ENCODE results near the gene ANKZF1.
A peak's percentile ranks its signal among the peaks of the same experiment; 100 is the strongest.

The ANKZF1 gene

GRCh38 chr2:219207884-219208740, 21.5 kb upstream of the ANKZF1 start:
- Histone ChIP-seq H3K36me3 (ENCODE audit: control insufficient read depth in 2 of 2, insufficient read depth in 2 of 2, low read length in 2 of 2) (peaks cover 23 to 29% of the 10 kb centered on the region in 2 donors), H3K9ac (ENCODE audit: low read depth in 1 of 2, low read length in 2 of 2) (peak overlapping the region in 1 of 2 donors; percentile 67), H3K4me3 (ENCODE audit: low read length in 2 of 2) (peak overlapping the region in 1 of 2 donors; percentile 79), H3K27me3 (ENCODE audit: control insufficient read depth in 2 of 2, insufficient read depth in 2 of 2, low read length in 2 of 2) (no peaks in the 10 kb centered on the region), H3K9me3 (ENCODE audit: control insufficient read depth in 2 of 2, low read length in 2 of 2) (no peaks in the 10 kb centered on the region), H3K27ac (ENCODE audit: low read depth in 2 of 2, low read length in 2 of 2) (no peak overlapping the region), H3K4me1 (ENCODE audit: control insufficient read depth in 2 of 2, insufficient read depth in 2 of 2, low read length in 2 of 2) (peaks cover 16 to 19% of the 10 kb centered on the region in 2 donors)

- H3K36me3 ChIP-seq (ENCODE audit: control insufficient read depth in 2 of 2, insufficient read depth in 2 of 2, low read length in 2 of 2): peaks cover 26 to 32% of the 10 kb centered on the region in 2 donors
- H3K9ac ChIP-seq (ENCODE audit: low read depth in 1 of 2, low read length in 2 of 2): no peak overlapping the region
Observed at GRCh38 chr2:219209236-219210195, 20.1 kb upstream of the ANKZF1 start.

GRCh38 chr2:219210196-219210885, 19.3 kb upstream of the ANKZF1 start:
- Histone ChIP-seq H3K4me1 (ENCODE audit: control insufficient read depth in 2 of 2, insufficient read depth in 2 of 2, low read length in 2 of 2) (peaks cover 16 to 19% of the 10 kb centered on the region in 2 donors), H3K9me3 (ENCODE audit: control insufficient read depth in 2 of 2, low read length in 2 of 2) (no peaks in the 10 kb centered on the region), H3K36me3 (ENCODE audit: control insufficient read depth in 2 of 2, insufficient read depth in 2 of 2, low read length in 2 of 2) (peaks cover 30 to 36% of the 10 kb centered on the region in 2 donors), H3K27me3 (ENCODE audit: control insufficient read depth in 2 of 2, insufficient read depth in 2 of 2, low read length in 2 of 2) (no peaks in the 10 kb centered on the region), H3K27ac (ENCODE audit: low read depth in 2 of 2, low read length in 2 of 2) (no peak overlapping the region), H3K9ac (ENCODE audit: low read depth in 1 of 2, low read length in 2 of 2) (no peak overlapping the region), H3K4me3 (ENCODE audit: low read length in 2 of 2) (no peak overlapping the region)

More at GRCh38 chr2:219209236-219210195, 20.1 kb upstream of the ANKZF1 start:
- Histone ChIP-seq H3K27ac (ENCODE audit: low read depth in 2 of 2, low read length in 2 of 2) (peak overlapping the region in 1 of 2 donors; percentile 23), H3K4me1 (ENCODE audit: control insufficient read depth in 2 of 2, insufficient read depth in 2 of 2, low read length in 2 of 2) (peaks cover 16 to 19% of the 10 kb centered on the region in 2 donors), H3K27me3 (ENCODE audit: control insufficient read depth in 2 of 2, insufficient read depth in 2 of 2, low read length in 2 of 2) (no peaks in the 10 kb centered on the region), H3K9me3 (ENCODE audit: control insufficient read depth in 2 of 2, low read length in 2 of 2) (no peaks in the 10 kb centered on the region), H3K4me3 (ENCODE audit: low read length in 2 of 2) (no peak overlapping the region)

GRCh38 chr2:219210886-219211362, 18.7 kb upstream of the ANKZF1 start:
- H3K9ac ChIP-seq (ENCODE audit: low read depth in 1 of 2, low read length in 2 of 2): peak overlapping the region in 1 of 2 donors; percentile 14
- peaks cover 30 to 36% of the 10 kb centered on the region in 2 donors for H3K36me3 ChIP-seq (ENCODE audit: control insufficient read depth in 2 of 2, insufficient read depth in 2 of 2, low read length in 2 of 2)

GRCh38 chr2:219213026-219213415, 16.6 kb upstream of the ANKZF1 start:
- H3K27ac ChIP-seq (ENCODE audit: low read depth in 2 of 2, low read length in 2 of 2): no peak overlapping the region
- peaks cover 9 to 11% of the 10 kb centered on the region in 2 donors for H3K4me1 ChIP-seq (ENCODE audit: control insufficient read depth in 2 of 2, insufficient read depth in 2 of 2, low read length in 2 of 2)
- no peaks in the 10 kb centered on the region for H3K9me3 ChIP-seq (ENCODE audit: control insufficient read depth in 2 of 2, low read length in 2 of 2)
- H3K4me3 ChIP-seq (ENCODE audit: low read length in 2 of 2): no peak overlapping the region
- H3K9ac ChIP-seq (ENCODE audit: low read depth in 1 of 2, low read length in 2 of 2): no peak overlapping the region
- H3K36me3 ChIP-seq (ENCODE audit: control insufficient read depth in 2 of 2, insufficient read depth in 2 of 2, low read length in 2 of 2): peaks cover 30 to 35% of the 10 kb centered on the region in 2 donors
- no peaks in the 10 kb centered on the region for H3K27me3 ChIP-seq (ENCODE audit: control insufficient read depth in 2 of 2, insufficient read depth in 2 of 2, low read length in 2 of 2)

More at GRCh38 chr2:219210886-219211362, 18.7 kb upstream of the ANKZF1 start:
- peaks cover 14 to 17% of the 10 kb centered on the region in 2 donors for H3K4me1 ChIP-seq (ENCODE audit: control insufficient read depth in 2 of 2, insufficient read depth in 2 of 2, low read length in 2 of 2)
- peak overlapping the region in 1 of 2 donors; percentile 7 for H3K4me3 ChIP-seq (ENCODE audit: low read length in 2 of 2)
- no peak overlapping the region for H3K27ac ChIP-seq (ENCODE audit: low read depth in 2 of 2, low read length in 2 of 2)
- no peaks in the 10 kb centered on the region for H3K9me3 ChIP-seq (ENCODE audit: control insufficient read depth in 2 of 2, low read length in 2 of 2)
- no peaks in the 10 kb centered on the region for H3K27me3 ChIP-seq (ENCODE audit: control insufficient read depth in 2 of 2, insufficient read depth in 2 of 2, low read length in 2 of 2)

GRCh38 chr2:219213486-219214071, 16.0 kb upstream of the ANKZF1 start:
- Histone ChIP-seq H3K4me3 (ENCODE audit: low read length in 2 of 2) (no peak overlapping the region), H3K36me3 (ENCODE audit: control insufficient read depth in 2 of 2, insufficient read depth in 2 of 2, low read length in 2 of 2) (peaks cover 24 to 30% of the 10 kb centered on the region in 2 donors), H3K4me1 (ENCODE audit: control insufficient read depth in 2 of 2, insufficient read depth in 2 of 2, low read length in 2 of 2) (peaks cover 13 to 14% of the 10 kb centered on the region in 2 donors), H3K27ac (ENCODE audit: low read depth in 2 of 2, low read length in 2 of 2) (no peak overlapping the region), H3K27me3 (ENCODE audit: control insufficient read depth in 2 of 2, insufficient read depth in 2 of 2, low read length in 2 of 2) (no peaks in the 10 kb centered on the region), H3K9me3 (ENCODE audit: control insufficient read depth in 2 of 2, low read length in 2 of 2) (no peaks in the 10 kb centered on the region), H3K9ac (ENCODE audit: low read depth in 1 of 2, low read length in 2 of 2) (no peak overlapping the region)

- H3K36me3 ChIP-seq (ENCODE audit: control insufficient read depth in 2 of 2, insufficient read depth in 2 of 2, low read length in 2 of 2): peaks cover 19 to 24% of the 10 kb centered on the region in 2 donors
Observed at GRCh38 chr2:219214141-219214540, 15.5 kb upstream of the ANKZF1 start.

GRCh38 chr2:219214786-219215185, 14.8 kb upstream of the ANKZF1 start:
- no peak overlapping the region for H3K9ac ChIP-seq (ENCODE audit: low read depth in 1 of 2, low read length in 2 of 2)
- H3K4me1 ChIP-seq (ENCODE audit: control insufficient read depth in 2 of 2, insufficient read depth in 2 of 2, low read length in 2 of 2): peaks cover 25 to 26% of the 10 kb centered on the region in 2 donors
- no peaks in the 10 kb centered on the region for H3K9me3 ChIP-seq (ENCODE audit: control insufficient read depth in 2 of 2, low read length in 2 of 2)
- peaks cover 12 to 25% of the 10 kb centered on the region in 2 donors for H3K36me3 ChIP-seq (ENCODE audit: control insufficient read depth in 2 of 2, insufficient read depth in 2 of 2, low read length in 2 of 2)
- H3K27ac ChIP-seq (ENCODE audit: low read depth in 2 of 2, low read length in 2 of 2): no peak overlapping the region
- no peak overlapping the region for H3K4me3 ChIP-seq (ENCODE audit: low read length in 2 of 2)
- no peaks in the 10 kb centered on the region for H3K27me3 ChIP-seq (ENCODE audit: control insufficient read depth in 2 of 2, insufficient read depth in 2 of 2, low read length in 2 of 2)

More at GRCh38 chr2:219214141-219214540, 15.5 kb upstream of the ANKZF1 start:
- Histone ChIP-seq H3K27me3 (ENCODE audit: control insufficient read depth in 2 of 2, insufficient read depth in 2 of 2, low read length in 2 of 2) (no peaks in the 10 kb centered on the region), H3K9ac (ENCODE audit: low read depth in 1 of 2, low read length in 2 of 2) (no peak overlapping the region), H3K9me3 (ENCODE audit: control insufficient read depth in 2 of 2, low read length in 2 of 2) (no peaks in the 10 kb centered on the region), H3K4me1 (ENCODE audit: control insufficient read depth in 2 of 2, insufficient read depth in 2 of 2, low read length in 2 of 2) (peaks cover 18 to 20% of the 10 kb centered on the region in 2 donors), H3K4me3 (ENCODE audit: low read length in 2 of 2) (no peak overlapping the region), H3K27ac (ENCODE audit: low read depth in 2 of 2, low read length in 2 of 2) (no peak overlapping the region)

GRCh38 chr2:219215871-219216534, 13.6 kb upstream of the ANKZF1 start:
- peaks cover 21 to 26% of the 10 kb centered on the region in 2 donors for H3K36me3 ChIP-seq (ENCODE audit: control insufficient read depth in 2 of 2, insufficient read depth in 2 of 2, low read length in 2 of 2)
- no peak overlapping the region for H3K9ac ChIP-seq (ENCODE audit: low read depth in 1 of 2, low read length in 2 of 2)
- no peaks in the 10 kb centered on the region for H3K9me3 ChIP-seq (ENCODE audit: control insufficient read depth in 2 of 2, low read length in 2 of 2)
- peaks cover 25 to 27% of the 10 kb centered on the region in 2 donors for H3K4me1 ChIP-seq (ENCODE audit: control insufficient read depth in 2 of 2, insufficient read depth in 2 of 2, low read length in 2 of 2)
- H3K4me3 ChIP-seq (ENCODE audit: low read length in 2 of 2): no peak overlapping the region
- H3K27me3 ChIP-seq (ENCODE audit: control insufficient read depth in 2 of 2, insufficient read depth in 2 of 2, low read length in 2 of 2): no peaks in the 10 kb centered on the region
- no peak overlapping the region for H3K27ac ChIP-seq (ENCODE audit: low read depth in 2 of 2, low read length in 2 of 2)

Measured in mucosa of rectum (tissue), 2 donors.